OCI-LY3 (cell line): ENCODE measurements around the gene ZDHHC19.

Experiments used
- CTCF ChIP-seq: fragments of 200-600, 300-600 bp; sonication (generic); IDR thresholded peaks from 2 replicates; pipeline ENCODE4 v1.5.1; 2014; ENCODE audit warnings: antibody characterized with exemption, low read length, low read depth
- EZH2phosphoT487 ChIP-seq: fragments of 200-600 bp; shearing (Covaris generic); IDR thresholded peaks from 2 replicates; pipeline ENCODE4 v1.6.1; 2018; ENCODE audit warnings: antibody characterized with exemption, mixed run types, low read depth

DNA sequence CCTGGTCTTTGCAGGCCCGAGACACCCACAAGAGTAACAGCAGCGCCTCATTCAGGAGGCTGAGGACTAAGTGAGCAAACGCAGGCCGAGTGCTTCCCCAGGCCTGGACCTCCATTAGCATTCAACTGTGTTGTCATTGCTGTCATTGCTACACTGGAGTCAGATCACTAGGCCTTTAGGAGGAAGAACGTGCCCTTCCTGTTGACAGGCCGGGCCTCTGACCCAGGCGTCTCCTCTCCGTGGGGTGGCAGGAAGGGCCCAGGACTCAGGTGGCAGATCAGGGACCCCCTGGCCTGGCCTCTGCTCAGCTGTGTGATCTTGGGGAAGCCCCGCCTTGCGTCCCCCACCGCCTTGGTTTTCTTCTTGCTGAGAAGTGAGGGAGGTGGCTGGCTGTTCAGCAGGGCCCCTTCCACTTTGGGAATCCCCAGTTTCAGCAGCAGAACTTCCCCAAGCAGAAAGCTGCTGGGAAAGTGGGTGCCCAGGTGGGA, 19.1 kb downstream of the ZDHHC19 start:
- TF ChIP-seq EZH2phosphoT487 (no peak), CTCF (peak; percentile 73)
